ENCODE measurements around the gene EXOC3L4. TPM values are rescaled to one million over a fixed set of nuclear protein-coding genes. Genes with fewer than 3 reads are reported as not detected.
"Not testable (repeated sequence)": the region's sequence is repeated elsewhere in the genome, so short reads cannot be mapped to it uniquely, and the experiment has no call there.

Gene EXOC3L4
- total RNA-seq, 1 donor from 2014 or later: 2.5 TPM

DNA sequence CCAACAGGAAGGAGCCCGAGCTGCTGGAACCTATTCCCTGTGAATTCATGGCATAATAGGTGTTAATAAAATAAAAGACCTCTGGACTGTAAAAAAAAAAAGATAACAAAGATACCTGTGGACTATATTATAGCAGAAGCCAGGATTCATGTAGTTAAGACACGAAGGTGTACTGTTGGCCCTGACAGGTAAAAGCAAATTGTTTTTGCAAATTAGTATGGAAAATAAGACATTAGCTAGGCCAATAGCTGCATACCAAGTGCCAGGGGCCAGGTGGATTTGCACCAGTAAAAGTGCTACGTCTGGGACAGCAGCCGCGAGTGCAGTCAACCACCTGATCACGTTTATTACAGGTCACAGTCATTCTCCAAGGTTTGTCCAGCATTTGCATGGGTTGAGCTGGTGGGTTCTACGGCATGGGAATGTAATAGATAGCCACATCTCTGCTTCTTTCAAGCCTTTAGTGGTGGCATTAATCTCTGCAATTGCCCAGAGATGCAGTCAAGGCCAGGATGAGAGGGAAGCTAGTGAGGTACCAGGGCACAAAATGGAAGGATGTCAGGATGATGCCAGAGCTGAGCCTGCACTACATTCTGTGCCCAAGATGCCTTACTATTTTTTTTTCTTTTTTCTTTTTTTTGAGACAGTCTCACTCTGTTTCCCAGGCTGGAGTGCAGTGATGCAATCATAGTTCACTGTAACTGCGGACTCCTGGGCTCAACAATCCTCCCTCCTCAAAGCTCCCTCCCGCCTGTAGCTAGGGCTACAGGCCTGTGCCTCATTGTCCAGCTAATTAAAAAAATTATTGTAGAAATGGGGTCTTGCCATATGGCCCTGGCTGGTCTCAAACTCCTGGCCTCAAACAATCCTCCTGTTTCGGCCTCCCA, 55.1 kb downstream of the EXOC3L4 start:
- DNase-seq (ENCODE audit: low spot score): no peak

- no peak for DNase-seq (ENCODE audit: low spot score)
Measured at GRCh38 chr14:103151270-103151945, 56.9 kb downstream of the EXOC3L4 start.

- DNase-seq (ENCODE audit: low spot score): no peak
Measured at GRCh38 chr14:103155010-103155409, 60.5 kb downstream of the EXOC3L4 start.

DNA sequence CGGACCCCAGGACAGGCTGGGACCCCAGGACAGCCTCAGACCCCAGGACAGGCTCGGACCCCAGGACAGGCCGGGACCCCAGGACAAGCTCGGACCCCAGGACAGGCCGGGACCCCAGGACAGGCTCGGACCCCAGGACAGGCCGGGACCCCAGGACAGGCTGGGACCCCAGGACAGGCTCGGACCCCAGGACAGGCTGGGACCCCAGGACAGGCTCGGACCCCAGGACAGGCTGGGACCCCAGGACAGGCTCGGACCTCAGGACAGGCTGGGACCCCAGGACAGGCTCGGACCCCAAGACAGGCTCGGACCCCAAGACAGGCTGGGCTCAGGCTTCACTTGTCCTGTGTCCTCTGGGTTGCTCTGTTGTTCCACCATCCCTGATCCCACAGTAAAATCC, 60.9 kb downstream of the EXOC3L4 start:
- not testable (repeated sequence) for DNase-seq (ENCODE audit: low spot score)

GRCh38 chr14:103155826-103156394, 61.4 kb downstream of the EXOC3L4 start:
- DNase-seq (ENCODE audit: low spot score): no peak

DNA sequence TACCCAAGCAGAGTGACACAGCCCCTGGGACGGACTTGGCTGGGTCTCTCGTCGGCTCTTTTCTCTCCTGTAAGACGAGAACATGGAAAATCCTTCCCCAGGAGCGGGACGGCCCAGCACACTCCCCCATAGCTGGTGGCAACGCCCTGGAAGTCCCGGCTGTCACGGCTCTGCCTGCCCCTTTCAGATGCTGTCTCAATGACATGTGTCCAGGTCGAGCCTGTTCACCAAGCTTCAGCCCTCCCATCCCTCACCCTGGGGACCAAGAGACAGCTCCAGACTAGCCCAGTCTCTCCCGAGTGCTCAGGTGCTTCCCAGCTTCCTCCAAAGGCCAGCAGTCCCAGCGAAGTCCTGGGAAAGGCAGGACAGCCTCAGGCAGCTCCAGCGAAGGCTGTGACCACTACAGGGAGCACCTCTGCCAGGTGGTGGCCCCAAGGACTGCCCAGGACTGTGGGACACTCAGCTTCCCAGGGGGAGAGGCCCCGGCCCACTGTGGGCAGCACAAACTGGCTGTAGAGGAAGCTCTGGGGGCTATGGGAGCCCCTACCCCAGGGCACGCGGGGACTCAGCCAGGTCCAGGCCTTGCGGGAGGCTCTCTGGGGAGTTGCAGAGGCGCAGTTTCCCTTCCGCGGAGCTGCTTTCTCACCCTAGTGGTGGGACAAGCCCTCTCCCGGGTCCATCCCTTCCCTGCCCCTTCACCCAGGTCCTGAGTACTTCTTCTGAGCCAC, 62.3 kb downstream of the EXOC3L4 start:
- no peak for DNase-seq (ENCODE audit: low spot score)

DNA sequence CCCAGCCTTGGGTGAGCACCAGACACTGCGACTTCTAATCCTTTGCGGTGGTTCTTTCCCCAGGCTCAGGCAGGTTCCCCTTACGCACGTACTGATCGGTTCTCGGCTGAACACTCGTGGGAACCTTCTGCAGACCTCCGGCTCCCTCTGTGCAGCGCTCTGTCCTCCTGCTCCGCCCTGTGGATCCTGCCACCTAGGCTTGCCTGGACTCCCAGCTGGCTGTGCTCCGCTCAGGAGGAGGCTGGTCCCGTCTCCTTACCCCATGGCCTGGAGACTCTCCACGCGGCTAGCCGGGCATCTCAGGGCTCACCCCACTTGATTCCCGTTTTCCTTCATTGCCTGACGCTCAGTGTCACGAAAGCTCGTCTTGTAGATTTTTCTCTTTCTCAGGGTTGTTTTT, 63.4 kb downstream of the EXOC3L4 start:
- no peak for DNase-seq (ENCODE audit: low spot score)

- DNase-seq (ENCODE audit: low spot score): no peak
Measured at GRCh38 chr14:103158688-103159087, 64.2 kb downstream of the EXOC3L4 start.

Other genes with a start within 250 kb of the EXOC3L4 start
- gene AMN, start 172.1 kb upstream of the EXOC3L4 start, total RNA-seq: 3.2 TPM
- gene CDC42BPB, start 37.2 kb upstream of the EXOC3L4 start, total RNA-seq: 131 TPM
- not detected for gene LBHD2, start 10.5 kb upstream of the EXOC3L4 start, total RNA-seq
- gene TNFAIP2, start 28.7 kb downstream of the EXOC3L4 start, total RNA-seq: 720 TPM
- 194 TPM for gene EIF5, start 239.5 kb downstream of the EXOC3L4 start, total RNA-seq